ENCODE data around the gene NUFIP1. TPM values are rescaled to one million over a fixed set of nuclear protein-coding genes. Genes with fewer than 3 reads are reported as not detected.

NUFIP1 gene
- total and polyA plus RNA-seq, 2 experiments from 2014 or later, result 7.7 to 23.9 TPM

GRCh38 chr13:44971656-44972595, 17.3 kb downstream of the NUFIP1 start:
- H3K4me3 Mint-ChIP-seq, result no peak overlapping the region
- H3K79me2 ChIP-seq (replicated peaks; ENCODE audit: insufficient read depth), result peaks cover 30% of the 10 kb centered on the region
- H3K27me3 Mint-ChIP-seq (ENCODE audit: insufficient read depth, low read depth, poor library complexity), result no peaks in the 10 kb centered on the region
- TF ChIP-seq ZNF462 (CRISPR knock-in tag; IDR thresholded peaks at IDR 0.05) (no peak), JUNB (IDR thresholded peaks at IDR 0.05; ENCODE audit: unreplicated experiment) (no peak)
- H3K9me2 ChIP-seq (ENCODE audit: insufficient read depth), result no peaks in the 10 kb centered on the region
- ATAC-seq (peak; percentile 28; the same call in 1 of the 3 replicates), DNase-seq (ENCODE audit: low spot score) (no peak)
- no peak overlapping the region for H2AFZ ChIP-seq
- H3K4me3 ChIP-seq, result no peak overlapping the region
- no peak overlapping the region for H3K27ac Mint-ChIP-seq
- H3K27ac ChIP-seq (ENCODE audit: low read depth), result no peak overlapping the region
- no peaks in the 10 kb centered on the region for H3K27me3 ChIP-seq (ENCODE audit: insufficient read depth)
- H3K9me3 Mint-ChIP-seq, result no peaks in the 10 kb centered on the region
- H3K4me1 Mint-ChIP-seq, result peaks cover 3% of the 10 kb centered on the region
- no peaks in the 10 kb centered on the region for H3F3A ChIP-seq (replicated peaks; ENCODE audit: low read depth)
- 0 out of 2 replicates have a peak, but pooled peaks cover 4% of the 10 kb centered on the region for H3K4me1 ChIP-seq (ENCODE audit: insufficient read depth)
- peaks cover 17% of the 10 kb centered on the region for H3K36me3 Mint-ChIP-seq (ENCODE audit: low read depth)
- H3K4me2 ChIP-seq, result no peak overlapping the region
- H4K20me1 ChIP-seq (replicated peaks; ENCODE audit: insufficient read depth), result peaks cover 9% of the 10 kb centered on the region
- peaks cover 9% of the 10 kb centered on the region; the same call in 1 of the 2 replicates for H3K36me3 ChIP-seq (ENCODE audit: insufficient read depth)
